ENCODE results near the gene OGFRL1.

The OGFRL1 gene

DNA sequence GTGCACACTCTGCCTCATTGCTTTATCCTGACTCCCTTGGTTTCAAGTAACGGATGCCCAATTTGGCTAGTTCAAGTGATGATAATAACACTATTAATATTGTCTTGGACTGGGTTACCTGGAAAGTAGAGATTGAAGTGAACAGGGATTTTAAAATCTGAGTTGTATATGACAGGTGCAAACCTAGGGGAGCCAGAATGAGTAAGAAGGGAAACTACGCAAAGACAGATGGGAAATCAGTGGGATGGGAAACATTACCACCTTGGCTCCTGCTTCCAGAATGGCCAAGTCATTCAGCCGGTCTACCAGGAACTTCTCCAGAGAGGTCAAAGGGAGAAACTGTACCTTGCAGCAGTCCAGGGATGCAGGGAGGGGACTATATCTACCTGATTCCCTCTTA is 41.9 kb downstream of the OGFRL1 start:
- TF ChIP-seq, protein P1, sequence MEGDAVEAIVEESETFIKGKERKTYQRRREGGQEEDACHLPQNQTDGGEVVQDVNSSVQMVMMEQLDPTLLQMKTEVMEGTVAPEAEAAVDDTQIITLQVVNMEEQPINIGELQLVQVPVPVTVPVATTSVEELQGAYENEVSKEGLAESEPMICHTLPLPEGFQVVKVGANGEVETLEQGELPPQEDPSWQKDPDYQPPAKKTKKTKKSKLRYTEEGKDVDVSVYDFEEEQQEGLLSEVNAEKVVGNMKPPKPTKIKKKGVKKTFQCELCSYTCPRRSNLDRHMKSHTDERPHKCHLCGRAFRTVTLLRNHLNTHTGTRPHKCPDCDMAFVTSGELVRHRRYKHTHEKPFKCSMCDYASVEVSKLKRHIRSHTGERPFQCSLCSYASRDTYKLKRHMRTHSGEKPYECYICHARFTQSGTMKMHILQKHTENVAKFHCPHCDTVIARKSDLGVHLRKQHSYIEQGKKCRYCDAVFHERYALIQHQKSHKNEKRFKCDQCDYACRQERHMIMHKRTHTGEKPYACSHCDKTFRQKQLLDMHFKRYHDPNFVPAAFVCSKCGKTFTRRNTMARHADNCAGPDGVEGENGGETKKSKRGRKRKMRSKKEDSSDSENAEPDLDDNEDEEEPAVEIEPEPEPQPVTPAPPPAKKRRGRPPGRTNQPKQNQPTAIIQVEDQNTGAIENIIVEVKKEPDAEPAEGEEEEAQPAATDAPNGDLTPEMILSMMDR (IDR thresholded peaks at IDR 0.05; ENCODE audit: control insufficient read depth, insufficient read depth, low read depth, low read length, missing control alignments) = no peak
- H3K4me3 ChIP-seq (ENCODE audit: control insufficient read depth, low read depth, low read length) = no peak overlapping the region
- DNase-seq (ENCODE audit: low read depth) = no peak

DNA sequence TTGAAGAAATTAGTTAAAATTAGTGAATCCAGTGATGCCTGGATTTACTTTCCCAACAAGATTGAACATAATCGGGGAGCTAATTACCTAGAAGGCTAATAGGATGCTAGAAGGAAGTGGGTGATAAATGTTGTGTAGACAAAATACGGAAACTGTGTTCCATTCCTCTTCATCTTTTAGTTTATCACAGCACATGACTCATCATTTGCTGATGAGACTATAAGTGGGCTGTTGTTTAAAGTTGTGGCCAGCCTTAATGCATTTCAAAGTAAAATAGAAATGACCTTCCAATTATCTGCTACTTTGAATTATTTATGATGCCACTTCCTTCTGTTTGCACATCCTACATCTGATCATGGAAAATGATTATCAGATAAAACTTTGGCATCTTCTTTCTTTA is 43.4 kb downstream of the OGFRL1 start:
- H3K4me3 ChIP-seq (ENCODE audit: control insufficient read depth, low read depth, low read length) = no peak overlapping the region
- DNase-seq (ENCODE audit: low read depth) = no peak
- TF ChIP-seq, protein P1 (IDR thresholded peaks at IDR 0.05; ENCODE audit: control insufficient read depth, insufficient read depth, low read depth, low read length, missing control alignments) = no peak

GRCh38 chr6:71333050-71333449 is 44.4 kb downstream of the OGFRL1 start:
- H3K4me3 ChIP-seq (ENCODE audit: control insufficient read depth, low read depth, low read length) = no peak overlapping the region
- TF ChIP-seq, protein P1 (IDR thresholded peaks at IDR 0.05; ENCODE audit: control insufficient read depth, insufficient read depth, low read depth, low read length, missing control alignments) = no peak
- DNase-seq (ENCODE audit: low read depth) = no peak

DNA sequence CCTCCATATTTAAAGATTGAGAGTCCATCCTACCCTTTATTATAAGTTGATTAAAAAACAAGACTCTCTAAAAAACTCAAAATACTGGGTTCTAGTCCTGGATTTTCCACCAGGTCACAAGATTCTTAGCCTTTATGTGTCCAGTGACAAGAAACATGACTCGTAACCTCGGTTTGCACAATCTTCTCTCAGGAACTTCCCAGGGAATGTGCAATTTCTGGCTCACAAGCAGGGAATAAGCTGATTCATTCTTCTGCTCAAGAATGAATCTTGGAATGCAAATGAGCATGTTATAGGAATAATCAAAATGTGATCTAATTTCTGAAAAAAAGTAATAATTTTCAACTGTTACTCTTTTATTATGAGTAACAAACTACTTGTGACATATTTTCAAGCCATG is 45.1 kb downstream of the OGFRL1 start:
- TF ChIP-seq, protein P1 (IDR thresholded peaks at IDR 0.05; ENCODE audit: control insufficient read depth, insufficient read depth, low read depth, low read length, missing control alignments) = no peak
- peak; percentile 71 for DNase-seq (ENCODE audit: low read depth)
- no peak overlapping the region for H3K4me3 ChIP-seq (ENCODE audit: control insufficient read depth, low read depth, low read length)

GRCh38 chr6:71334768-71335167 is 46.2 kb downstream of the OGFRL1 start:
- TF ChIP-seq, protein P1 (IDR thresholded peaks at IDR 0.05; ENCODE audit: control insufficient read depth, insufficient read depth, low read depth, low read length, missing control alignments) = no peak
- no peak overlapping the region for H3K4me3 ChIP-seq (ENCODE audit: control insufficient read depth, low read depth, low read length)
- no peak for DNase-seq (ENCODE audit: low read depth)

DNA sequence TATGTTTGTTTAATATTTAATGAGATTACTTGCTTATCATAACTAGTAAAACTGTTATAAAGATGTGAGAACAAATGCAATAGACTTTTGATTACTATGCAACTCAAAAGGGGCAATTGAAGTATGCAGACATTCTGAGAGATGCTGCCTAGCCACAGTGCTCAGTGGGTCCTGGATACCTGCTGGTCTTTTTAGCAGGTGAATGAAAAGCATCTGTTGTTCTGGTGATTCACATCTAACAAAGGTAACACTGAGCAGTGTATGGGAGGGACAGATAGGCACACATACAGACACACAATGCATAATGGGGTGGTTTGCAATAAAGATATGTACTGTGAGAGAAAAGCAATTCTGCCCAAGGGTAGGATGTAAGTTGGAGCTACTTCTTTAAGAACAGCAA is 46.9 kb downstream of the OGFRL1 start:
- TF ChIP-seq, protein P1 (IDR thresholded peaks at IDR 0.05; ENCODE audit: control insufficient read depth, insufficient read depth, low read depth, low read length, missing control alignments) = no peak
- DNase-seq (ENCODE audit: low read depth) = no peak
- no peak overlapping the region for H3K4me3 ChIP-seq (ENCODE audit: control insufficient read depth, low read depth, low read length)

- no peak for DNase-seq (ENCODE audit: low read depth)
- no peak overlapping the region for H3K4me3 ChIP-seq (ENCODE audit: control insufficient read depth, low read depth, low read length)
- TF ChIP-seq, protein P1 (IDR thresholded peaks at IDR 0.05; ENCODE audit: control insufficient read depth, insufficient read depth, low read depth, low read length, missing control alignments) = no peak
Measured at GRCh38 chr6:71336901-71337300, 48.3 kb downstream of the OGFRL1 start.

Data from AG09309 (cell line).